ENCODE results near the gene LRRC8C.

LRRC8C gene

GRCh38 chr1:89737985-89738510 is 105.1 kb downstream of the LRRC8C start:
- no peak for DNase-seq

DNA sequence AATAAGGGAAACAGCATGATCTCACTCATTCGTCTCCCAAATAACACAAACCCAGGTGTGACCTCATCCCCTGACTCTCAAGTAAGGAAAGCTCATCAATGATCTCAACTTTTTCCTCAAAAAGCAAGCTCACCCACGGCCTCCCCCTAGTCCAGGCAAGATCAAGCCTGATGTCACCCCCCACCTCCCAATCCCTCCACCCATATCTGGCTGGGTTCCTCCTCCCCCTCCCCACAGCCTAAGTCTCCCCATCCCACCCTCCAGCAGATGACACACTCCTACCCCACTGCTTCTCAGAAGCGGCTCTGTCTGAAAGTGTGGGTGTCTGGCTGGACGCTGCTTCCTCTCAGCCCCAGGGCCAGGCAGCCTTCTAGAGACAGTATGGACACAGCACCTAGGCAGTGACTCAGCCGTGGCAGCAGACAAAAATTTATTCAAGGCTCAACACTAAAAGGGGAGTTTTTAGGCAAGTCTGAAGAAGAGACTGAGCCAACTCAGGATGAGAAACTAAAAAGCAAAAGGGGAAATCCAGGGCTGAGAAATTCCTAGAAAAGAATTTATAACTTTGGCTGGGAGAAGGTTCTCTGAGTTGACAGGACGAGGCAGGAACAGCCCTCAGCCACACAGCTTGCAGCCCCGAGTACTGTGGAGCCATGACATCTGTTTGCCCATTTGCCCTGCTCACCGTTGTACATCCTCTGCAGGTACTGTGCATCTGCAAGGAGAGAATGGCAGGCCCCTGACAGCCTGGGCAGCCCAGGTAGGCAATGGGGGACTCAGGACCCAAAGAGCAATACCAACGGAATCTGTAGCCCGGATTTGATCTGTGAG is 106.3 kb downstream of the LRRC8C start:
- no peak for DNase-seq

DNA sequence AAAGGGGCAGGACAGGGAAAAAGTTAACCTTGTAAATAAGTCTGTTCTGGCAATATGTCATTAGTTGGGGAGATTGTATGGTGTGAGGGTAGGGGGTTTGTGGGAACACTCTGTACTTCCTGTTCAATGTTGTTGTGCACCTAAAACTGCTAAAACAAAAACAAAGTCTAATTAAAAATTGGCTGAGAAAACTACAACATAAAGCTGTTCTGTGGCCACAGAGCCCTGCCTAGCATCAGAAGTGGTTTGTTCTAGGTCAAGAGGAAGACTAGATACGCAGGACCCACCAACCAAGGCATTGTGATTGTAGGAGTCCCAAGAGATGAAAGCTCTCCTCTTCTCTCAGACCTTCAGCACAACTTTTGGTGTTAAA is 106.9 kb downstream of the LRRC8C start:
- no peak for DNase-seq

GRCh38 chr1:89743788-89744187 is 110.9 kb downstream of the LRRC8C start:
- no peak for DNase-seq

- no peak for DNase-seq
Observed at GRCh38 chr1:89746424-89747149, 113.7 kb downstream of the LRRC8C start.

- no peak for DNase-seq
Observed at GRCh38 chr1:89753761-89754160, 120.8 kb downstream of the LRRC8C start.

DNA sequence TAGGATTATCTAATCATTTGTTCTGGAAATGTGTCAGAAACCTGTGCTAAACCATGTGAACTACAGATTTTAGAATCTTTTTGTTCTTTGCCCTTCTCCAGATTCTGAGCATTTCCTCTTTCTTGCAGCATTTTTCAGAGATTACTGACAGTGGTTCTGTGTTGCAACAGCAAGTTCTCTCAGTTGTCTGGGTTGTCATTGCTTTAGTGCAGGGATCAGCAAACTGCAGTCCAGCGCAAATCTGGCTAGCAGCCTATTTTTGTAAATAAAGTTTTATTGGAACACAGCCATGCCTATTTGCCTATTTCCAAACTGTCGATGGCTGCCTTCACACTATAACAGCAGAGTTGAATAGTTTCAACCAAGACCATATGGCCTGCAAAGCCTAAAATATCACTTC is 121.6 kb downstream of the LRRC8C start:
- no peak for DNase-seq

DNA sequence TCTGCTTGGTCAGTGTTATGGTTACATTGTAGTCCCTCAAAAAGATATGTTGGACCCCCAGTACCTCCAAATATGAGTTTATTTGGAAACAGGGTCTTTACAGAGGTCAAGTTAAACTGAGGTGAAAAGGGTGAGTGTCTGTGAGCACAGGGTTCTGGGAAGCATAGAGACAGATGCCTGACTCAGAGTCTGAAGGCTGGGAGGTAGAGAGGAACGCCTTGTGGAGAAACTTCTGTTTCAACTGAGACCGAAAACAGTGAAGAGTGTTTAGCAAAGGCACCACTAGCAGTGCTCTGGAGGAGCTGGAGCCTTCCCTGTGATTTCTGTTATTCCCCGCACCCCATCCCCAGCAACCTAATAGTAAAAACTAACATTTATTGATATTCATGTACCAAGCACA is 122.7 kb downstream of the LRRC8C start:
- DNase-seq: no peak

DNA sequence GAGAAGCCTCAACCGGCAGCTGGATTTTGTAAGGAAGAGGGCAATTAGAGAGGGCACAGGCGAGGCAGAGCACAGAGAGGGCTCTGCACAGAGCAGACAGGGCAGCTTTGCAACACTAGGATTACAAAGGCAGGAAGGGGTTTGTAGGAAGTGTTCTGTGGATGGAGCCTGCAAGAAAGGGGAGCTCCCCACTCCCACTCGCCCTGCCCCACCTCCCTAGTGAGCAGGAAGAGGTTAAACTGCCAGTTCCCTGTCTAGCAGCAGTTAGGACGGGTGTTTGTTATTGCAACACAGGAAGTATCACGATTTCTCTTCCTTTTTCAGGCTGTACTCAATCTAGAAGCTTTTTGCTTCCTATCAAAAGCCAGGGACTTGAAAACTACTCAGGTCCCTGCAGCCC is 124.6 kb downstream of the LRRC8C start:
- DNase-seq: no peak

GRCh38 chr1:89758156-89758555 is 125.2 kb downstream of the LRRC8C start:
- DNase-seq: no peak

GRCh38 chr1:89759036-89759435 is 126.1 kb downstream of the LRRC8C start:
- DNase-seq: no peak

GRCh38 chr1:89760496-89760895 is 127.6 kb downstream of the LRRC8C start:
- no peak for DNase-seq

DNA sequence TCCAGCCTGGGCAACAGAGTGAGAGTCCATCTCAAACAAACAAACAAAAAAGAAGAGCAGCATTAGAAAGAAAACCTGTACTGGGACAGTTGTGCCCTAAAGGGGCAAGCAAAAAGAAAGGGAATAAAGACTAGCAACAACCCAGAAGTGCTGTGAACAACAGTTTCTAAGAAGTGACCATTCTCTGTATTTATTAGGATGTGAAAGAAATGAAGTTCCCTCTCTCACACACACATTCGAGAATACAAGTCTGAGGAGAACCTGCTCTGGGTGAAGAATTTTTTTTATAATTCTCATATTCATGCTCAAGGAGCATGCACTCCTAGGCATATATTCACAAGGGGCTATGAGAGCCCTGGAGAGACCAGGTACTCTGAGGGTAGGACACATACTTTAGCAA is 128.4 kb downstream of the LRRC8C start:
- no peak for DNase-seq

- no peak for DNase-seq
Observed at GRCh38 chr1:89761901-89762300, 129.0 kb downstream of the LRRC8C start.

GRCh38 chr1:89762386-89762778 is 129.5 kb downstream of the LRRC8C start:
- peak; percentile 24 for DNase-seq

DNA sequence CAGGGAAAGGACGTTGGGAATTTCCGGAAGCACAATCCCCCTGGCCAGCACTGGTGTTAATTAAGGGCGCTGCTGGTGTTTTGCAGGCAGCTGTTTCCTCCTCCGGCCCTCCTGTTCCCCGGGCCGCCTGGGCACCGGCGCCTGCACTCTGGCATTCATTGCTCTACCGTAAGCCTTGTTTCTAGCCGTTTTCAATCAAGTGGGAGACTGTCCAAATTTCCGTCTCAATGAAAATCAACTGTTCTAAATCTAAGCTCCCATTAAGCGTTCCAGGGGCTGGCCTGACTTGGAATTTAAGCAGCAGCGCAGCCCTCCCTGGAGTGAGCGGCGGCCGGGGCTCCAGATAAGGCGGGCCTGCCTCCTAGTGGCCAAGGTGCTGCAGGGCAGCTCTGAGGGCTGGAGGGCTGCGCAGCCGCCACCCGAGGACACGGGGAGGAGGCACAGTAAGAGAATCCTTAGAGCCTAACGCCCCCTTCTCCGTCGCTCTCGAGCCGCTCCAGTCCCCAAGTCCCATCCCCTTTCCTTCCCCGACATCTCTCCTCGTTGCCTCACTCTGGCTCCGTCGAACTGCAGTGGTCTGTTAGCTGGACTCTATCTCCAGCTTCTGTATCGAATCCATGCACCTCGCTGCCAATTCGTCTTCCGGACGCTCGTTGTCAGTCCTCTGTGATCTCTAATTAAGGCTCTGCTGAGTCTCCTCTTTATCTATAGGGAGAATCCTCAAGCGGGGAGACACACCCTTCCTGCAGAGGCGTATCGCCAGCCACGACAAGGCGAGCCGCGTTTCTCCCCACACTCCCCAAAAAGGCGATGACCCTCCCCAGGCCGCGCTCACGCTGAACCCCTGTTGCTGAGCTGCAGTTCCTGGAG is 130.1 kb downstream of the LRRC8C start:
- DNase-seq: peak; percentile 64

- DNase-seq: no peak
Observed at GRCh38 chr1:89763649-89763986, 130.7 kb downstream of the LRRC8C start.

- DNase-seq: no peak
Observed at GRCh38 chr1:89765774-89766173, 132.9 kb downstream of the LRRC8C start.

GRCh38 chr1:89767618-89768017 is 134.7 kb downstream of the LRRC8C start:
- no peak for DNase-seq
